Effector memory CD8-positive, alpha-beta T cell (primary cell): ENCODE results near the gene HMGA1.
A peak's percentile ranks its signal among the peaks of the same experiment; 100 is the strongest.

ENCODE experiments used
- ATAC-seq: fragments of 150-1000 bp; cut with Tn5 transposase; replicated peaks from 2 replicates; pipeline ENCODE4 v1.10.0; 2021; ENCODE audit warnings: mild to moderate bottlenecking, moderate library complexity
- DNase-seq, 3 experiments: peaks; one replicate each; pipeline ENCODE4 v3.0.0; 2021
- H3K27ac Mint-ChIP-seq, 2 donors: one replicate each; pipeline ENCODE4 v1.8.0; 2022; ENCODE audit warnings: mild to moderate bottlenecking in 2 of 2, mixed read lengths in 2 of 2, moderate library complexity in 2 of 2
- H3K27me3 Mint-ChIP-seq, 2 donors: one replicate each; pipeline ENCODE4 v1.8.0; 2022; ENCODE audit warnings: mixed read lengths in 2 of 2
- H3K36me3 Mint-ChIP-seq: one replicate; pipeline ENCODE4 v1.8.0; 2022; ENCODE audit warnings: mild to moderate bottlenecking, moderate library complexity, mixed read lengths; ENCODE audit not compliant: insufficient read depth
- H3K4me1 Mint-ChIP-seq, 2 donors: one replicate each; pipeline ENCODE4 v1.8.0; 2022; ENCODE audit warnings: low read depth in 2 of 2, mixed read lengths in 2 of 2
- H3K4me3 Mint-ChIP-seq, 2 donors: one replicate each; pipeline ENCODE4 v1.8.0; 2022; ENCODE audit warnings: mild to moderate bottlenecking in 2 of 2, mixed read lengths in 2 of 2, moderate library complexity in 2 of 2
- H3K9me3 Mint-ChIP-seq, 2 donors: one replicate each; pipeline ENCODE4 v1.8.0; 2022; ENCODE audit warnings: mixed read lengths in 2 of 2

Gene HMGA1

GRCh38 chr6:34229877-34230276, 6.8 kb upstream of the HMGA1 start:
- peaks cover 4% of the 10 kb centered on the region for H3K36me3 Mint-ChIP-seq
- no peak for ATAC-seq

GRCh38 chr6:34230653-34231371, 5.9 kb upstream of the HMGA1 start:
- Mint-ChIP-seq H3K27me3 (no peaks in the 10 kb centered on the region), H3K27ac (peak overlapping the region in 1 of 2 donors; percentile 59), H3K36me3 (peaks cover 6% of the 10 kb centered on the region), H3K9me3 (no peaks in the 10 kb centered on the region), H3K4me1 (peaks cover 7% of the 10 kb centered on the region in 2 donors), H3K4me3 (no peak overlapping the region)
- no peak for ATAC-seq
- DNase-seq = no peak

More at GRCh38 chr6:34229877-34230276, 6.8 kb upstream of the HMGA1 start:
- peak overlapping the region in 1 of 2 donors; percentile 59 for H3K27ac Mint-ChIP-seq
- no peaks in the 10 kb centered on the region for H3K27me3 Mint-ChIP-seq
- no peak for DNase-seq
- H3K4me1 Mint-ChIP-seq = peaks cover 6 to 7% of the 10 kb centered on the region in 2 donors
- H3K4me3 Mint-ChIP-seq = no peak overlapping the region
- H3K9me3 Mint-ChIP-seq = no peaks in the 10 kb centered on the region

GRCh38 chr6:34231566-34232336, 4.9 kb upstream of the HMGA1 start:
- H3K27ac Mint-ChIP-seq = peak overlapping the region in 1 of 2 donors; percentile 29
- no peak overlapping the region for H3K4me3 Mint-ChIP-seq
- H3K36me3 Mint-ChIP-seq = peaks cover 15% of the 10 kb centered on the region

GRCh38 chr6:34232901-34233300, 3.8 kb upstream of the HMGA1 start:
- peaks cover 20% of the 10 kb centered on the region for H3K36me3 Mint-ChIP-seq
- no peak for DNase-seq
- H3K27me3 Mint-ChIP-seq = no peaks in the 10 kb centered on the region
- peak overlapping the region; percentile 6 to 29 for H3K27ac Mint-ChIP-seq
- ATAC-seq = no peak
- no peaks in the 10 kb centered on the region for H3K9me3 Mint-ChIP-seq
- H3K4me1 Mint-ChIP-seq = peaks cover 11% of the 10 kb centered on the region in 2 donors
- H3K4me3 Mint-ChIP-seq = no peak overlapping the region

More at GRCh38 chr6:34231566-34232336, 4.9 kb upstream of the HMGA1 start:
- Mint-ChIP-seq H3K4me1 (peaks cover 11% of the 10 kb centered on the region in 2 donors), H3K9me3 (no peaks in the 10 kb centered on the region), H3K27me3 (no peaks in the 10 kb centered on the region)
- no peak for ATAC-seq
- DNase-seq = no peak

- Mint-ChIP-seq H3K9me3 (no peaks in the 10 kb centered on the region), H3K4me3 (peak overlapping the region; percentile 57 to 59), H3K27me3 (no peaks in the 10 kb centered on the region), H3K4me1 (peaks cover 18% of the 10 kb centered on the region in 2 donors), H3K27ac (peak overlapping the region; percentile 57 to 81), H3K36me3 (peaks cover 22% of the 10 kb centered on the region)
- ATAC-seq (no peak), DNase-seq (no peak)
Observed at GRCh38 chr6:34233867-34234266, 2.8 kb upstream of the HMGA1 start.

GRCh38 chr6:34234667-34235306, 1.9 kb upstream of the HMGA1 start:
- Mint-ChIP-seq H3K4me3 (peak overlapping the region; percentile 57 to 59), H3K27me3 (no peaks in the 10 kb centered on the region), H3K4me1 (peaks cover 20 to 24% of the 10 kb centered on the region in 2 donors), H3K9me3 (no peaks in the 10 kb centered on the region), H3K36me3 (peaks cover 22% of the 10 kb centered on the region), H3K27ac (peak overlapping the region; percentile 57 to 81)
- ATAC-seq = no peak
- no peak for DNase-seq

- Mint-ChIP-seq H3K4me1 (peaks cover 20 to 27% of the 10 kb centered on the region in 2 donors), H3K27ac (peak overlapping the region; percentile 97 to 99), H3K4me3 (peak overlapping the region; percentile 91 to 96), H3K9me3 (no peaks in the 10 kb centered on the region), H3K27me3 (no peaks in the 10 kb centered on the region), H3K36me3 (peaks cover 22% of the 10 kb centered on the region)
- peak in 2 of 3 experiments; percentile 45 to 52 for DNase-seq
- ATAC-seq = peak; percentile 39
Observed at GRCh38 chr6:34235307-34236130, 1.2 kb upstream of the HMGA1 start.

- DNase-seq (peak; percentile 65 to 72 (median 70)), ATAC-seq (peak; percentile 60)
- no peaks in the 10 kb centered on the region for H3K9me3 Mint-ChIP-seq
- H3K27ac Mint-ChIP-seq = peak overlapping the region; percentile 97 to 99
- peak overlapping the region; percentile 91 to 96 for H3K4me3 Mint-ChIP-seq
- H3K4me1 Mint-ChIP-seq = peaks cover 20 to 27% of the 10 kb centered on the region in 2 donors
- no peaks in the 10 kb centered on the region for H3K27me3 Mint-ChIP-seq
- H3K36me3 Mint-ChIP-seq = peaks cover 28% of the 10 kb centered on the region
Observed at GRCh38 chr6:34236131-34236442, 586 bp upstream of the HMGA1 start.

- H3K9me3 Mint-ChIP-seq = no peaks in the 10 kb centered on the region
- peaks cover 36% of the 10 kb centered on the region for H3K36me3 Mint-ChIP-seq
- peak overlapping the region; percentile 91 to 96 for H3K4me3 Mint-ChIP-seq
- H3K4me1 Mint-ChIP-seq = peaks cover 23 to 27% of the 10 kb centered on the region in 2 donors
- H3K27me3 Mint-ChIP-seq = no peaks in the 10 kb centered on the region
- ATAC-seq (no peak), DNase-seq (no peak)
- H3K27ac Mint-ChIP-seq = peak overlapping the region in 1 of 2 donors; percentile 97
Observed at GRCh38 chr6:34237316-34237721, 646 bp downstream of the HMGA1 start.

GRCh38 chr6:34237722-34238584, 1.3 kb downstream of the HMGA1 start:
- peak overlapping the region; percentile 71 to 74 for H3K4me3 Mint-ChIP-seq
- peak; percentile 53 to 64 (median 61) for DNase-seq
- peak; percentile 7 for ATAC-seq
- H3K27me3 Mint-ChIP-seq = no peaks in the 10 kb centered on the region
- H3K4me1 Mint-ChIP-seq = peaks cover 30 to 32% of the 10 kb centered on the region in 2 donors
- no peaks in the 10 kb centered on the region for H3K9me3 Mint-ChIP-seq
- H3K27ac Mint-ChIP-seq = peak overlapping the region; percentile 81 to 88
- H3K36me3 Mint-ChIP-seq = peaks cover 36% of the 10 kb centered on the region

GRCh38 chr6:34238585-34239499, 2.2 kb downstream of the HMGA1 start:
- Mint-ChIP-seq H3K36me3 (peaks cover 40% of the 10 kb centered on the region), H3K4me1 (peaks cover 36 to 38% of the 10 kb centered on the region in 2 donors), H3K4me3 (peak overlapping the region; percentile 71 to 74), H3K9me3 (no peaks in the 10 kb centered on the region), H3K27me3 (no peaks in the 10 kb centered on the region), H3K27ac (peak overlapping the region; percentile 81 to 88)
- ATAC-seq (no peak), DNase-seq (no peak)
